NCI-H82 (cell line): Measurements from ENCODE around the gene RADIL.
"Not testable (repeated sequence)": the region's sequence is repeated elsewhere in the genome, so short reads cannot be mapped to it uniquely, and the experiment has no call there.

Source experiments
- DNase-seq: peaks from one replicate; lab custom pipeline; 2025; lab: John Stamatoyannopoulos, UW

Gene RADIL, protein sequence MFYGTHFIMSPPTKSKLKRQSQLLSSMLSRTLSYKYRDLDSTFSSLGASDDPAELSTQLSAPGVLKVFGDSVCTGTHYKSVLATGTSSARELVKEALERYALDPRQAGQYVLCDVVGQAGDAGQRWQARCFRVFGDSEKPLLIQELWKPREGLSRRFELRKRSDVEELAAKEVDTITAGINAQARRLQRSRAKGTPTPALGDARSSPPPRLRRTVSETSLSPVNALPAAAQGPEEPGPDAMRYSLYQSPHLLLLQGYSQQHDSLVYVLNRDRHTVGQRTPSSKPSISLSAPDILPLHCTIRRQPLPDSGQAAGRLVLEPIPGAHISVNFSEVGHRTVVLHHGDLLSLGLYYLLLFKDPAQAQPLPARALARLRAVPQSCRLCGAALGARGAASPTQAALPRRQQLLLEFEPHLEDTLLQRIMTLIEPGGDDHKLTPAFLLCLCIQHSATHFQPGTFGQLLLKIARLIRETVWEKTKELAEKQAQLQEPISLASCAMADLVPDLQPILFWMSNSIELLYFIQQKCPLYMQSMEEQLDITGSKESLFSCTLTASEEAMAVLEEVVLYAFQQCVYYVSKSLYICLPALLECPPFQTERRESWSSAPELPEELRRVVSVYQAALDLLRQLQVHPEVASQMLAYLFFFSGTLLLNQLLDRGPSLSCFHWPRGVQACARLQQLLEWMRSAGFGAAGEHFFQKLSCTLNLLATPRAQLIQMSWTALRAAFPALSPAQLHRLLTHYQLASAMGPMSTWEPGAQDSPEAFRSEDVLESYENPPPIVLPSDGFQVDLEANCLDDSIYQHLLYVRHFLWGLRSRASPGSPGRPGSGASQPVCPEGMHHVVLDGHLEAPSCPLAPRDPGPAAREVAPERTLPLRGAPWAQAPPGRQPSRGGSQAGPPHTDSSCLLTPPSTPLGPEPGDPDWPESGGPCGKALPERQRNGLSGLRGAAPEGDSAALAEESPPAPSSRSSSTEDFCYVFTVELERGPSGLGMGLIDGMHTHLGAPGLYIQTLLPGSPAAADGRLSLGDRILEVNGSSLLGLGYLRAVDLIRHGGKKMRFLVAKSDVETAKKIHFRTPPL

DNA sequence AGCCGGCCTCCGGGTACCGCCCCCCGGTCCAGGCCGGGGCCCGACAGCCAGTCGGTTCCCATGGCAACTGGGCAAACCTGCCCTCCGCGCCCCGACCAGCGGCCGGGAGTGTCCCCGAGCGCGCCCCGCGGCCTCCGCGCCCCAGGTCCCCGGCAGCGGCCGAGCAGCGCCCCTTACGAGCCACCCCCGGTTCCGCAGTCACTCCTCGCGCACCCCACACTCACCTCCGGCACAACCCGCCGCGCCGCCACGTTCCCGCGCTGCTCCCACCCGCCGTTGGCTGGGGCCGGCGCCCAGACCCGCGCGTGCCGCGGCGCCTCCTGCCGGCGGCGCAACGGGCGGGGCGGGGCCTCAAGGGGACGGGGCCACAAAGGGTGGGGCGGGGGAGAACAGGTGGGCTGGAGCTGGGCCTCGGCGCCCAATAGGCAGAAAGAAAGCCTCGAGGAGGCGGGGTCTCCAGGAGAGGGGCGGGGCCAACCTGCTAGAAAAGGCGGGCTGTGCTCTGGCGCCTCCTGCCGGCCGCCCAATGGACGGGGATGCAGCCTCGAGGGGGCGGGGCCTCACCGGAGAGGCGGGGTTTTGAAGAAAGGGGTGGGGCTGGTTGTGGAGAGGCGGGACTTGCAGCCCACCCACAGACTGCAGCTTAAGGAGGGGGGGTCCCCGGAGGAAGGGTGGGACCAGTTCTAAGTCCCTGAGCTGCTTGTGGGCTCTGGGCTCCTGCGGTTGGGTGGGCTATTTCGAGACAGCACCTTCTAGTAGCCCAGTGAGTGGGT, at the start of gene RADIL:
Gene RADIL, minus strand, starts transcription at position 345 of the 773 bp plus-strand sequence. CDS start 5,577 bp downstream, outside the sequence.
- peak; percentile 98 for DNase-seq

DNA sequence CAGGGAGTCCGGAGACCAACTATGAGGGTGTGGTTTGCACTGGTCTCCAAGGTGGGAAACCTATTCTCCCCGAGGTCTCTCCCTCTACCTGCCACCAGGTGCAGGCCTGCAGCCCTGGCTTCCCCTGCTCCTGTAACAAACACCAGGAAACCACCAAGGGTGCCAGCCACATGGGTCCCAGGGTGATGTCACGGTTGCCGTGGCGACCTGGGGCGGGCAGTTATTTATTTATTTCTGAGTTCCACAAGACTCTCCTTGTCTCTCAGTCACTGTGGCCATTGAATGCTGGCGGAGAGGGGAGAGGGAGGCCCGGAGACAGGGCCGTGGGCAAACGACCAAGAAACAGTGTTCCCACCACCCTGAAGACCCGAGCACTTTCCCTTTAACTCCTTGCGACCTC, 48.4 kb upstream of the RADIL start:
- DNase-seq, result no peak

DNA sequence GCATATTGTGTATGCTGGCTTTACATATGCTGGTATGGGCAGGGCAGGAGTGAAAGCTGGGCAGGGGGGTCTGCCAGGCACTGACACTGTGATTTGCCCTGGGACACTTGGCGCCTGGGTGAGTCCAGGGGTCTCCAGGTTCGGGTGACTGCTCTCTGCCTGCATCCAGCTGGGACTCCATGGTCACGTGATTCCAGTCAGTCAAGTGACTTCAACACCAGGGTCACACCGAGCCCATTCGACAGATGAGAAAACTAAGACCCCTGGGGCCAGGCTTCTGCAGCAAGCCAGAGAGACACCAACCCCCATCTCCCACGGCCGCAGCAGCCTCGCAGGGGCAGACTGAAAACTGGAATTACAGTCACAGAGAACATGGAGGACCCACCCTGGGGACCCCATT, 45.5 kb upstream of the RADIL start:
- DNase-seq, result no peak

DNA sequence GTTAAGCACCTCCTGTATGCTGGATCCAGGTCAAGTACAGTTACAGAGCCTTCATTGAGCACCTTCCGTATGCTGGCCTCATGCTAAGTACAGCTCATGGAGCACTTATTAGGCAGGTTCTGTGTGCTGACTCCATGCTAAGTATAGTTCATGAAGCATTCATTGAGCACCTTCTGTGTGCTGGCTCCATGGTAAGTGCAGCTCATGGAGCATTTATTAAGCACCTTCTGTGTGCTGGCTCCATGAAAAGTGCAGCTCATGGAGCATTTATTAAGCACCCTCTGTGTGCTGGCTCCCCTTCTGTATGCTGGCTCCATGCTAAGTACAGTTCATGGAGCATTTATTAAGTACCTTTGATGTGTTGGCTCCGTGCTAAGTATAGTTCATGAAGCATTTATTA, 44.9 kb upstream of the RADIL start:
- no peak for DNase-seq

DNA sequence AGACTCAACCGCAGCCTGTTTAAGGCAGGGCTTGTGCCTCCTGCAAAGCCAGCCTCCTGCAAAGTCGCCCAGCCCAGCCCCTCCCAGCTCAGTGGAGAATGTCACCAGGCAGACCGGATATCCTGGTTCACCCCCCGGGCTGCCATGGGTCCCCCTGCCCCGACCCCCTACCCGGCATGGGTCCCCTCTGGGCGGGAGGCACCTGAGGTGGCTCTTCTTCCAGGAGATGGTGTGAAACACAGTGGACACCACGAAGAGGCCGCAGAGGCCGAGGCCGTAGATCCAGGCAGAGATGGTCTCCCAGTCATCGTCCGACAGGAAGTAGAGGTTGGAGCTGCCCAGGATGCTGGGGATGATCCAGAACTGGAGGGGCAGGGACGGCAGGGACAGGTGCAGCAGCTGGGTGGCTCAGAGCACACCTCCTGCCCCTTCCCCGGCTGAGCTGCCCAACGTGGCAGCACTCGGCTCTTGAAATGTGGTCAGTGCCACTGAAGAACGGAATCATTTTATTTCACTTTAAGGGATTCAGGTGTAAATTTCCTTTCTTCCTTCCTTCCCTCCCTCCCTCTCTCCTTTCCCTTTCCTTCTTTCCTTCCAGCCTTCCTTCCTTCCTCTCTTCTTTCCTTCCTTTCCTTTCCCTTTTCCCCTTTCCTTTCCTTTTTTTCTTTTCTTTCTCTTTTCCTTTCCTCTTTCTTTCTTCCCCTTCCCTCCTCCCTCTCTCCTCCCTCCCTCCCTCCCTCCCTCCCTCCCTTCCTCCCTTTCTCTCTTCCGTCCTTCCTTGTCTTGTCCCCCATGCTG, 36.7 kb upstream of the RADIL start:
- DNase-seq, result no peak

DNA sequence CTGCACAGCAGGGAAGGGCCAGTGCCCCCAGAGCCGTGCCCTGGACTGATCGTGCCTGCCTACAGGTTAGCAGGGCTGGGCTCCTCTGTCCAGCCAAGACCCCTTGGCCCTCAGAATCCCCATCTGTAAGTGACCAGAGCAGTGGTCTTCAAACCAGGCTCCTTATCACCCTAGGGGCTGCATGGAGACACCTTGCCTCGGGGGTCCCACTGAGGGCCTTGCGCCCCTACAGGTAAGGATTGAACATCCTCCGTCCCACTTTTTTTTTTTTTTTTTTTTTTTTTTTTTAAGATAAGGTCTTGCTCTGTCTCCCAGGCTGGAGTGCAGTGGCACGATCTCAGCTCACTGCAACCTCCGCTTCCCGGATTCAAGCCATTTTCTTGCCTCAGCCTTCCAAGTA, 32.6 kb upstream of the RADIL start:
- no peak for DNase-seq

DNA sequence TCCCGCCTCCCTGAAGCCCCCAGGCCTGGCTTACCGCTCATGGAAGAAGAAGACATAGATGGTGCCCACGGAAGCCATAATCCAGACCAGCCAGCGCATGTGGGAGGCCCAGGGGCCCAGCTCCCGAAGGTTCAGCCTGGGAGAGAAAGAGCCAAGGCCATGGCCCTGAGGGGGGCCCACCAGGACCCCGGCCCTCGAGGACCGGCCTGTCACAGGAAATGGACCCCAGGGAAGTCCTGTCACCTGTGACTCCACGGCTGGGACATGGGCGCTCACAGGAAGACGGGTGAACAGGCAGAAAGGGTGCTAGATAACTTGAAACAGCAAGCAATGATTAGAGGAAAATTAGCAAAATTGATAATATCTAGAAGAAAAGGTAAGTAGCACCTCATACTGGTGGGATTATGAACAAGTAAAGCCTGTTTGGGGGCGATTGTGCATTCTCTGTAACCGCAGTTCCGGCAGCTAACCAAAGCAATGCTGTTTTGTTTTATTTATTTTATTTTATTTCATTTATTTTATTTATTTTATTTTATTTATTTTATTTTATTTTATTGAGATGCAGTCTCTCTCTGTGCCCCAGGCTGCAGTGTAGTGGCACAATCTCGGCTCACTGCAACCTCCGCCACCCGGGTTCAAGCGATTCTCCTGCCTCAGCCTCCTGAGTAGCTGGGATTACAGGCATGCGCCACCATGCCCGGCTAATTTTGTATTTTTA, 27.8 kb upstream of the RADIL start:
- DNase-seq, result no peak

DNA sequence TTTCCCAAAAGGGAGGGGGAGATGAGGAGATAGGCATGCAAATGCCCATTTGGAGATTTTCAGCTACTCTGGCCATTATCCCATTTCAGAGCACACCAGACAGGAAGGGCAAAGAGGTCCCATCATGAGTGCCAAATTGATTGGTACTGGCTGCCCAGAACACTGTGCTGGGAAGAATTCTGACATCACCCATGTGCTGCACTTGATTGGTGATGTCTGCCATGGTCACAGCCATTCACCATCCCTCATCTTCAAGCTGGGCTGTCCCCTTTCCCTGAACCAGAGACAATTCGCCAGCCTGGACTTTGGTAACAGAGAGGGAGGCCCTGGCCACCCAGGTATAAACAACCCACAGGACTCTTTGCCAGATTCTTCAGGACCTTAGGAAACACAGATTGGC, 23.2 kb upstream of the RADIL start:
- no peak for DNase-seq

DNA sequence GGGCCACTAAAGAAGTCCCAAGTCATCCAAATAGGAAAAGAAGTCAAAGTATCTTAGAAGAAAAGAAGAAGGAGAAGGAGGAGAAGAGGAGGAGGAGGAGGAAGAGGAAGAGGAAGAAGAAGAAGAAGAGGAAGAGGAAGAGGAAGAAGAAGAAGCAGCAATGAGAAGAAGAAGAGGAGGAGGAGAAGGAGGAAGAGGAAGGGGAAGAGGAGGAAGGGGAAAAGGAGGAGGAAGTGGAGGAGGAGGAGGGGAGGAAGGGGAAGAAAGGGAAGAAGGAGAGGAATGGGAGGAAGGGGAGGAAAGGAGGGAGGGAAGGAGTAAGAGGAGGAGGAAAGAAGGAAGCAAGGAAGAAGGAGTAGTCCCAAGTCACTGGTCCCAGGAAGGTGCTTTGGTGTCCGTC, 21.7 kb upstream of the RADIL start:
- DNase-seq, result no peak

DNA sequence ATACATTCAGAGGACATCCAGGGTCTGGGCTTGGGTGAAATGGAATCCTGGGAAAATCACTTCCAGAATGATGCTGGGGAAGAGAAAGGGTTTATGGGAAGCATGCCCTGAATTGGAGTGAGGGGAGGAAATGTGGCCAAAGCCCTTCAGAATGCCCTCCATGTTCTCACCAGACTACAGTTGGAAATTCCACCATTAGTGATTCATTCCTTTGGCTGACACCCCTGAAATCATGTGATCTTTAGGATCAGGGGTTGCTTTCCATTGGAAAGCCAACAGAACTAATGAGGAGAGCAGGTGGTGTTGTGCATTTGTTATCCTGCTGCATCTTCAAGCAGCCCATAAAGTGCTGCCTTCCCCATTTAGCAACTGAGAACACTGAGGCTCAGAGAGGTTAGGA, 20.8 kb upstream of the RADIL start:
- no peak for DNase-seq

DNA sequence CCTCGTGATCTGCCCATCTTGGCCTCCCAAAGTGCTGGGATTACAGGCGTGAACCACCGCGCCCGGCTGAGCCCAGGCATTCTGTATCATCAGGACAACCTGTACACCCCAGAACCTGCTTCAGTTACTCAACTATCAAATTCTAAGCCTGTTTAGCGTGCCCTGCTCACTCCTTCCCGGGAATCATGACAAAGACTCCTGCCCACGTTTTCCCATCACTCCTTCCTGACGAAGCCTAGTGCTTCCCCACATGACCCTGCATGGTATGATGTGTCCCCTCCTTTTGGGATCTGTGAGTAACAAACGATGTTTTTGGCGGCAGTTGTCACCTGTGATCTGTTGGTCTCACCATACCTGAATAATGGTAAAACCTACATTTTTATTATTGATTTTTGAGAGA, 12.2 kb upstream of the RADIL start:
- no peak for DNase-seq

DNA sequence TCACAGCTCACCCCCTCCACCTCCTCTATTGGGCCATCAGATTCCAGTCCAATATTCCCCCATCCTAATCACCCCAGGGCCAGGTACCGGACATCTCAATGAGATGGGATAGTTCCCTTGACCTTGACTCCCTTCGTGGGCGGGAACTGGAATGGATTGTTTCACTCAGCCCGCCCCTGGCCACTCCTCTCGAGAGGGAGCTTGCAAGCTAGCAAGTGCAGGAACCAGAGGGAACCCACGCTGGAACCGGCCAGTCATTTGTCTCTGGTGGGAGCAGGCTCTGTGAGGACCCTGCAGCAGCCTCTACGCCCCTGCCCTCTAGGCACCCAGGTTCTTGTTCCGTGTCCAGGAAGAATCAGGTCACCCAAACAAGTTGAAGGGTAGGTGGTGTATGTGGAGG, 11.0 kb upstream of the RADIL start:
- DNase-seq, result no peak

DNA sequence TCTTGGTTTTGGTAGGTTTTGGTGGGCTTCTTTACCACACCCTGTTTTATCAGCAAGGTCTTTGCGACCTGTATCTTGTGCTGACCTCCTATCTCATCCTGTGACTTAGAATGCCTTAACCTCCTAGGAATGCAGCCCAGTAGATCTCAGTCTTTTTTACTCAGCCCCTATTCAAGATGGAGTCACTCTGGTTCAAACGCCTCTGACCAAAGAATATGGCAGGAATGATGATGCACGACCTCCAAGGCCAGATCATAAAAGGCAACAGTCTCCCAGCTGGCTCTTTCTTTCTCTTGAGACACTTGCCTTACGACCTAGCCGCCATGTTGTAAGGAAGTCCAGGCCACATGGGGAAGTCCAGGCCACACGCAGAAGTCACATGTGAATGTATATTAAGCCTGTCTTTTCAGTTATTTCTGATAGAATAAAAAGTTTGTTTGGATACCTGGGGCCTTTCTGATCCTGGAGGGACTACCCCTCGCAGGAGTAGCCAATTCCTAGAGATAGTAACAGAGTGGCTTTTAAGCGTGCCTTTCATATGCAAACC, 10.5 kb upstream of the RADIL start:
- no peak for DNase-seq

DNA sequence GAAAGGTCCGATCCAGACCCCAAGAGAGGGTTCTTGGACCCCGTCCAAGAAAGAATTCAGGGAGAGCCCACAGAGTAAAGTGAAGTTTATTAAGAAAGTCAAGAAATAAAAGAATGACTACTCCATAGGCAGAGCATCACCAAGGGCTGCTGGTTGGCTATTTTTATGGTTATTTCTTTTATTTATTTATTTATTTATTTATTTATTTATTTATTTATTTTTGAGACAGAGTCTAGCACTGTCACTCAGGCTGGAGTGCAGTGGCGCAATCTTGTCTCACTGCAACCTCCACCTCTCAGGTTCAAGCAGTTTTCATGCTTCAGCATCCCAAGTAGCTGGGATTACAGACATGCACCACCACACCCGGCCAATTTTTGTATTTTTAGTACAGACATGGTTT, 9.7 kb upstream of the RADIL start:
- not testable (repeated sequence) for DNase-seq

DNA sequence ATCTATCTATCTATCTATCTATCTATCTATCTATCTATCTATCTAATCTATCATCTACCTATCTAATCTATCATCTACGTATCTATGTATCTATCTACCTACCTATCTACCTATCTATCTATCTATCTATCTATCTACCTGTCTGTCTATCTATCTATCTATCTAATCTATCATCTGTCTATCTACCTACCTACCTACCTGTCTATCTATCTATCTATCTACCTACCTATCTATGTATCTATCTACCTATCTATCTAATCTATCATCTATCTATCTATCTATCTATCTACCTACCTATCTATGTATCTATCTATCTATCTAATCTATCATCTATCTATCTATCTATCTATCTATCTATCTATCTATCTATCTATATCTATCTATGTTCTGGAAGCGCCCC, 8.0 kb upstream of the RADIL start:
- DNase-seq, result not testable (repeated sequence)

DNA sequence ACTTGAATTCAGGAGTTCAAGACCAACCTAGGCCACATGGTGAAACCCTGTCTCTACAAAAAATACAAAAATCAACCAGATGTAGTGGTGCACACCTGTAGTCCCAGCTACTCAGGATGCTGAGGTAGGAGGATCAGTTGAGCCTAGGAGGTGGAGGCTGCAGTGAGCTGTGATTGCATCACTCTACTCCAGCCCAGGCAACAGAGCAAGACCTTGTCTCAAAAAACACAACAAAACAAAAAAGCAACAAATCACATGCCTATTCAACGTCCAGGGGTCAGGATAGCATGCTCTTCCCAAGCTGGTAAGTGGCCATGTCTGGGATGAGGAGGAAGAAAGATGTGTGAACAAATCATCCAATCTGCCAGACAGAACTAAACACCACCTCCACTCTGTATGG, 6.2 kb upstream of the RADIL start:
- no peak for DNase-seq

DNA sequence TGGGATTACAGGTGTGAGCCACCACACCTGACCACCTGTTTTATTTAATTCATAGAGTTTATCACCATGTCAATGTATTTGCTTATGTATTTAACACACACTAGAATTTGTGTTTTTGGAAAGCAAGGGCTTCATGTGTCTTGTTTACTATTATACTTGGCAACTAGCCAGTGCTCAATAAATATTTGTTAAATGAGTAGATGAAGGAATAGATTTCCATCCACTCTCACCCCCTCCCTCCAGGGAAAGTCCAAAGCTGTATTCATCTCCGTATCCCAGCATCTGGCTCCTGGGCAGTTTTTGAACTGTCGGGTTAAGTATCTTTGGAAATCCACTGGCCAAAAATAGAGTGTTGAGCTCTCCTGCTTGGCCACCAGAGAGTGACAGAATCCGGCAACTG, 4.6 kb upstream of the RADIL start:
- no peak for DNase-seq

DNA sequence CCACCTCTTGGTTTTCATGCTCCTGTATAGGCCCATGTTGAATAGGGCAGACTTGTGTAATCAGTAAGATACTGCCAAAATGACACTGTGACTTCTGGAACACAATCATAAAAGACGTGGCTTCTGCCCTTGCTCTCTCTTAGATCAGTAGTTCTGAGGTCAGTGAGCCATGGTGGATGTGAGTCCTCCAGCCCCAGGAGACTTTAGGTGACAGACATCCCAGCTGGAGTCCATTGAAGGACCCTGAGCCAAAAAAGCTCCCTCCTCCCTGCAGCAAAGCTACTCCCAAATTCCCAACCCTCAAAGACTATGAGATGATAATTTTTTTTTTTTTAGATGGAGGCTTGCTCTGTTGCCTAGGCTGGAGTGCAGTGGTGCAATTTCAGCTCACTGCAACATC, 3.2 kb upstream of the RADIL start:
- DNase-seq, result no peak

DNA sequence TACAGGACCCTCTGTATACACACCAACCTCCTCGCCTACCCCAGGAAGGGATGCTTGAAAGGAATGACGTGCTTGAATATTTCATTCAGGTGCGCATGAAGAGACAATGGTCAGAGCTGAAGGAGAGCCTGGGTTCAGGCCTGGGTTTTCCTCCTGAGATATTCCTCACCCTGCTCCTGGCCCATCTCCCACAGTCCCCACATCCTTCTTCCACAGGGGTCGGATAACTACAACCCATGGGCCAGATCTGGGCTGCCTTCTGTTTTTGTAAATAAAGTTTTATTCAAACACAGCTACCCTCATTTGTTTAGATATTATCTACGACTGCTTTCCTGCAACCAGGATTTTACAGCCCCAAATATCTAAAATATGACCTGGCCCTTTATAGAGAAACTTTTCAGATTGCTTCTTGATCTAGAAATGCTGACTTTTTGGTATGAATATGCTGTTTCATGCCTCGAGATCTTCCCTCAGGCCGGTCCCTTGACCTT, 1.8 kb upstream of the RADIL start:
- no peak for DNase-seq

DNA sequence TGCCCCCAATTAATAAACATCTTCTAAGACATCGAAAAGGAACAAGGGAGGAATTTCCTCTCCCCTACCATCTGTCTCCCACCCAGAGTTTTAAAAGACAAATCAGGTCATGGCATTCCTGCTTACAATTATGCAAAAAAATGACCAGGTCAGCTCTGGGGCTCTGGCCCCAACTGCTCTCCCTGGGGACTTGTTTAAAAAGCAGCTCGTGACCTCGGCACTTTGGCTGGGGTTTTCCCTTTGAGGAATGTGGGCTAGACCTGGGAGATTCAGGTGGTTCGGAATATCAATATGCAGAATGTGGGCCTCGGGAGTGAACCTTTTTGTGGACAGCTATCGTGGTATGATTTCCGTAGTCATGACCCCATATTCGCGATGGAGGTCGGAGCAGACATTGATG, 648 bp upstream of the RADIL start:
- peak; percentile 47 for DNase-seq
